K562 (cell line): ENCODE measurements around the gene RAB31. TPM values are rescaled to one million over a fixed set of nuclear protein-coding genes. Genes with fewer than 3 reads are reported as not detected.

ENCODE experiments used
- ERF ChIP-seq: fragments of 450-650 bp; formaldehyde crosslinking; IDR thresholded peaks from 2 replicates; pipeline ENCODE4 v1.4.0; 2020; ENCODE audit warnings: mild to moderate bottlenecking, mixed read lengths
- MXD1 ChIP-seq: fragments of 250-450 bp; sonication (Bioruptor Pico); IDR thresholded peaks from 2 replicates; pipeline ENCODE4 v1.8.0; 2021; ENCODE audit warnings: borderline replicate concordance, mild to moderate bottlenecking, moderate library complexity; ENCODE audit not compliant: poor library complexity, severe bottlenecking
- RERE ChIP-seq: sonication (generic); formaldehyde crosslinking; IDR thresholded peaks from 2 replicates; pipeline ENCODE4 v1.8.0; 2023; ENCODE audit warnings: missing genetic modification reagents, mild to moderate bottlenecking, borderline replicate concordance
- SAFB2 ChIP-seq: fragments of 200-400 bp; formaldehyde crosslinking; IDR thresholded peaks from 2 replicates; pipeline ENCODE4 v1.6.1; 2018; ENCODE audit warnings: borderline replicate concordance, low read length, low read depth, moderate library complexity; ENCODE audit not compliant: severe bottlenecking
- SLC30A9 ChIP-seq: fragments of 250-450 bp; sonication (Bioruptor Pico); IDR thresholded peaks from 2 replicates; pipeline ENCODE4 v1.8.0; 2022; ENCODE audit warnings: mild to moderate bottlenecking, moderate library complexity
- ZNF184 ChIP-seq: sonication (generic); formaldehyde crosslinking; IDR thresholded peaks from 2 replicates; pipeline ENCODE4 v1.5.0; 2020; ENCODE audit warnings: missing genetic modification reagents
- polyA plus RNA-seq, 8 experiments: library from polyadenylated mRNA; depleted of rRNA in 4 of 8; stranded (reverse) in 5 of 8; unstranded in 3 of 8; fragments of >200 nt; fragmentation: Nextera tagmentation in 2 of 8; fragmentation: Illumina TruSeq in 1 of 8; extraction: Ambion mirVana in 2 of 8; extraction: Trizol in 1 of 8; gene quantifications; 2 replicates each; pipeline versions ENCODE4 v1.2.1 to v1.2.3, GENCODE V29; 2011 to 2014; ENCODE audit warnings: inconsistent platforms in 1 of 8, missing spikeins in 1 of 8
- total RNA-seq, 7 experiments: library from RNA; depleted of rRNA in 6 of 7; stranded (reverse); fragments of >200 nt in 6 of 7; fragmentation: Illumina TruSeq in 2 of 7; extraction: Trizol in 2 of 7; gene quantifications; 2 replicates each; pipeline versions ENCODE4 v1.2.1 to v1.2.3, GENCODE V29; 2011 to 2021; ENCODE audit warnings: low replicate concordance in 1 of 7
- TF ChIP-seq, protein P1 (sequence below): sonication (generic); formaldehyde crosslinking; IDR thresholded peaks from 2 replicates; pipeline ENCODE4 v1.8.0; 2022; ENCODE audit warnings: mild to moderate bottlenecking, missing genetic modification reagents
- TF ChIP-seq, protein P2 (sequence below): fragments of 450-650 bp; IDR thresholded peaks from 2 replicates; pipeline ENCODE4 v1.6.1; 2016; ENCODE audit warnings: mild to moderate bottlenecking
- TF ChIP-seq, protein P3 (sequence below): fragments of 250-450 bp; sonication (Bioruptor Pico); IDR thresholded peaks from 2 replicates; pipeline ENCODE4 v1.5.0; 2022; ENCODE audit warnings: mild to moderate bottlenecking

The RAB31 gene
- total and polyA plus RNA-seq, 9 of the 15 experiments (the other 6 are each of a cell fraction or from before 2014, with no cell fraction given), result 20.7 to 70.4 (median 41.3) TPM

DNA sequence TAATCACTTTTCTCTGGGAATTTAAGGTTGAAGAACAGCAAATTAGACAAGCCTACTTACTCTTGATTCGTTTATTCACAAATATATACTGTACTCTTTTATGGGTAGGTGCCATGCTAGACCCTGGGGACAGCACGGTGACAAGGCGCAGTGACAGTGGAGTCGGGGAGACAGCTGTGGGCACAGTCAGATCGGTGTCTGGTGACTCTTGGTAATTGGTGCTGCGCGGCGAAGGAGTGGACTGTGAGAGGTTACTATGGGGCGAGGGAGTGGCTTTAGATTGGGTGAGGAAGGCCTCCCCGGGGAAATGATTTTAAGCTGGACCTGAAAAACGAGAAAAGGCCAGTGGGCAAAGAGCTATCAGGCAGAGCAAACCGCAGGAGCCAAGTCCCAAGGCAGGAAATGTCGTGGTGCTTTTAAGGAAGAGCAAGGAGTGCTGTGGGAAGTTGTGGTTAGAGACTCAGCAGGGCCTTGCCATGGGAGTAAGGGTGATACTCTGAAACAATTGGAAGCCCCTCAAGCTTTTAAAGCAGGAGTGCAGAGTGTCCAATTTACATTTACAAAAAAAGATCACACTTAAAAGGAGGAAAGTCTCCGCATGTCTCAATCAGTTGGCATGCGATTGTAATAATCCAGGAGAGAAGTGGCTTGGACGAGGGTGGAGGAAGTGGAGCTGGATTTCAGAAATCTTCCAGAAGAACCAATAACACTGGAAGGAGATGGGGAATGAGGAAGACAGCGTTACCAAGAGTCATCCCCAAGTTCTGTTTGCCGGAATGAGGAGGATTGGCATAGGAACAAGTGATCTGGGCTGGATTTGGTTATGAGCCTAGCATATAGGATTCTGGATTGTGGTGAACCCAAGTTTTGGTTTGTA lies 141.5 kb downstream of the RAB31 start (continued):
- TF ChIP-seq RERE, result no peak
- TF ChIP-seq, protein P1, sequence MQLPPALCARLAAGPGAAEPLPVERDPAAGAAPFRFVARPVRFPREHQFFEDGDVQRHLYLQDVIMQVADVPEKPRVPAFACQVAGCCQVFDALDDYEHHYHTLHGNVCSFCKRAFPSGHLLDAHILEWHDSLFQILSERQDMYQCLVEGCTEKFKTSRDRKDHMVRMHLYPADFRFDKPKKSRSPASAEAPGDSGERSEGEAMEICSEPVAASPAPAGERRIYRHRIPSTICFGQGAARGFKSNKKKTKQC, result no peak
- TF ChIP-seq, protein P2, sequence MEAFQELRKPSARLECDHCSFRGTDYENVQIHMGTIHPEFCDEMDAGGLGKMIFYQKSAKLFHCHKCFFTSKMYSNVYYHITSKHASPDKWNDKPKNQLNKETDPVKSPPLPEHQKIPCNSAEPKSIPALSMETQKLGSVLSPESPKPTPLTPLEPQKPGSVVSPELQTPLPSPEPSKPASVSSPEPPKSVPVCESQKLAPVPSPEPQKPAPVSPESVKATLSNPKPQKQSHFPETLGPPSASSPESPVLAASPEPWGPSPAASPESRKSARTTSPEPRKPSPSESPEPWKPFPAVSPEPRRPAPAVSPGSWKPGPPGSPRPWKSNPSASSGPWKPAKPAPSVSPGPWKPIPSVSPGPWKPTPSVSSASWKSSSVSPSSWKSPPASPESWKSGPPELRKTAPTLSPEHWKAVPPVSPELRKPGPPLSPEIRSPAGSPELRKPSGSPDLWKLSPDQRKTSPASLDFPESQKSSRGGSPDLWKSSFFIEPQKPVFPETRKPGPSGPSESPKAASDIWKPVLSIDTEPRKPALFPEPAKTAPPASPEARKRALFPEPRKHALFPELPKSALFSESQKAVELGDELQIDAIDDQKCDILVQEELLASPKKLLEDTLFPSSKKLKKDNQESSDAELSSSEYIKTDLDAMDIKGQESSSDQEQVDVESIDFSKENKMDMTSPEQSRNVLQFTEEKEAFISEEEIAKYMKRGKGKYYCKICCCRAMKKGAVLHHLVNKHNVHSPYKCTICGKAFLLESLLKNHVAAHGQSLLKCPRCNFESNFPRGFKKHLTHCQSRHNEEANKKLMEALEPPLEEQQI, result no peak
- no peak for TF ChIP-seq SAFB2
- no peak for TF ChIP-seq MXD1 (CRISPR knock-in tag)
- TF ChIP-seq ERF, result no peak; the same call in 1 of the 2 replicates
- no peak for TF ChIP-seq SLC30A9
- no peak for TF ChIP-seq ZNF184 (CRISPR knock-in tag)
- TF ChIP-seq, protein P3, sequence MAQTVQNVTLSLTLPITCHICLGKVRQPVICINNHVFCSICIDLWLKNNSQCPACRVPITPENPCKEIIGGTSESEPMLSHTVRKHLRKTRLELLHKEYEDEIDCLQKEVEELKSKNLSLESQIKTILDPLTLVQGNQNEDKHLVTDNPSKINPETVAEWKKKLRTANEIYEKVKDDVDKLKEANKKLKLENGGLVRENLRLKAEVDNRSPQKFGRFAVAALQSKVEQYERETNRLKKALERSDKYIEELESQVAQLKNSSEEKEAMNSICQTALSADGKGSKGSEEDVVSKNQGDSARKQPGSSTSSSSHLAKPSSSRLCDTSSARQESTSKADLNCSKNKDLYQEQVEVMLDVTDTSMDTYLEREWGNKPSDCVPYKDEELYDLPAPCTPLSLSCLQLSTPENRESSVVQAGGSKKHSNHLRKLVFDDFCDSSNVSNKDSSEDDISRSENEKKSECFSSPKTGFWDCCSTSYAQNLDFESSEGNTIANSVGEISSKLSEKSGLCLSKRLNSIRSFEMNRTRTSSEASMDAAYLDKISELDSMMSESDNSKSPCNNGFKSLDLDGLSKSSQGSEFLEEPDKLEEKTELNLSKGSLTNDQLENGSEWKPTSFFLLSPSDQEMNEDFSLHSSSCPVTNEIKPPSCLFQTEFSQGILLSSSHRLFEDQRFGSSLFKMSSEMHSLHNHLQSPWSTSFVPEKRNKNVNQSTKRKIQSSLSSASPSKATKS, result 0 out of 2 replicates have a peak, but pooled peaks have one; percentile 70
